Neuron (in vitro differentiated cells): ENCODE results near the gene CALB2.

Experiments used
- H2AFZ ChIP-seq: one replicate; pipeline ENCODE4 v1.6.1; 2013; ENCODE audit warnings: low read depth, mild to moderate bottlenecking, inconsistent platforms, low read length, moderate library complexity
- H3K27me3 ChIP-seq: one replicate; pipeline ENCODE4 v1.6.1; 2013; ENCODE audit warnings: low read length; ENCODE audit not compliant: insufficient read depth
- H3K36me3 ChIP-seq: one replicate; pipeline ENCODE4 v1.6.1; 2013; ENCODE audit warnings: low read length; ENCODE audit not compliant: insufficient read depth
- H3K4me1 ChIP-seq: one replicate; pipeline ENCODE4 v1.6.1; 2013; ENCODE audit warnings: low read length; ENCODE audit not compliant: insufficient read depth
- H3K4me3 ChIP-seq: 2 replicates; pipeline ENCODE4 v1.5.1; 2013; ENCODE audit warnings: mild to moderate bottlenecking, low read length, moderate library complexity
- H3K9me3 ChIP-seq: one replicate; pipeline ENCODE4 v1.6.1; 2013; ENCODE audit warnings: low read length

Gene CALB2

GRCh38 chr16:71357681-71358080 lies 842 bp upstream of the CALB2 start:
- no peak overlapping the region for H2AFZ ChIP-seq
- H3K27me3 ChIP-seq: peaks cover 22% of the 10 kb centered on the region
- H3K9me3 ChIP-seq: no peaks in the 10 kb centered on the region
- H3K4me3 ChIP-seq: no peak overlapping the region
- H3K4me1 ChIP-seq: peaks cover 3% of the 10 kb centered on the region
- H3K36me3 ChIP-seq: no peaks in the 10 kb centered on the region

GRCh38 chr16:71359431-71359830 lies 908 bp downstream of the CALB2 start:
- Histone ChIP-seq H3K36me3 (no peaks in the 10 kb centered on the region), H3K9me3 (no peaks in the 10 kb centered on the region), H3K27me3 (peaks cover 26% of the 10 kb centered on the region), H2AFZ (no peak overlapping the region), H3K4me3 (no peak overlapping the region), H3K4me1 (peaks cover 3% of the 10 kb centered on the region)

GRCh38 chr16:71360378-71360777 lies 1.9 kb downstream of the CALB2 start:
- Histone ChIP-seq H3K27me3 (peaks cover 29% of the 10 kb centered on the region), H3K9me3 (no peaks in the 10 kb centered on the region), H3K4me3 (no peak overlapping the region)

GRCh38 chr16:71364133-71364681 lies 5.7 kb downstream of the CALB2 start:
- Histone ChIP-seq H2AFZ (no peak overlapping the region), H3K9me3 (no peaks in the 10 kb centered on the region), H3K36me3 (no peaks in the 10 kb centered on the region), H3K27me3 (peaks cover 23% of the 10 kb centered on the region), H3K4me3 (no peak overlapping the region), H3K4me1 (no peaks in the 10 kb centered on the region)

More at GRCh38 chr16:71360378-71360777, 1.9 kb downstream of the CALB2 start:
- H3K4me1 ChIP-seq: peaks cover 3% of the 10 kb centered on the region
- H3K36me3 ChIP-seq: no peaks in the 10 kb centered on the region
- no peak overlapping the region for H2AFZ ChIP-seq

- H3K4me1 ChIP-seq: no peaks in the 10 kb centered on the region
- H2AFZ ChIP-seq: no peak overlapping the region
- H3K36me3 ChIP-seq: no peaks in the 10 kb centered on the region
- peaks cover 22% of the 10 kb centered on the region for H3K27me3 ChIP-seq
- H3K4me3 ChIP-seq: no peak overlapping the region
- H3K9me3 ChIP-seq: no peaks in the 10 kb centered on the region
These were observed 6.5 kb downstream of the CALB2 start for GRCh38 chr16:71365021-71365420.

- Histone ChIP-seq H3K36me3 (no peaks in the 10 kb centered on the region), H2AFZ (no peak overlapping the region), H3K27me3 (peaks cover 19% of the 10 kb centered on the region), H3K4me3 (no peak overlapping the region), H3K9me3 (no peaks in the 10 kb centered on the region), H3K4me1 (no peaks in the 10 kb centered on the region)
These were observed 8.9 kb downstream of the CALB2 start for GRCh38 chr16:71367241-71367976.

GRCh38 chr16:71368958-71369357 lies 10.4 kb downstream of the CALB2 start:
- Histone ChIP-seq H3K27me3 (peaks cover 30% of the 10 kb centered on the region), H3K36me3 (no peaks in the 10 kb centered on the region), H3K9me3 (no peaks in the 10 kb centered on the region), H2AFZ (no peak overlapping the region), H3K4me3 (no peak overlapping the region), H3K4me1 (no peaks in the 10 kb centered on the region)

- no peaks in the 10 kb centered on the region for H3K36me3 ChIP-seq
- no peaks in the 10 kb centered on the region for H3K9me3 ChIP-seq
- peaks cover 25% of the 10 kb centered on the region for H3K27me3 ChIP-seq
- H3K4me3 ChIP-seq: no peak overlapping the region
- H3K4me1 ChIP-seq: no peaks in the 10 kb centered on the region
- no peak overlapping the region for H2AFZ ChIP-seq
These were observed 11.0 kb downstream of the CALB2 start for GRCh38 chr16:71369494-71369893.

- Histone ChIP-seq H3K9me3 (no peaks in the 10 kb centered on the region), H3K4me3 (no peak overlapping the region), H3K36me3 (no peaks in the 10 kb centered on the region), H3K27me3 (peaks cover 17% of the 10 kb centered on the region), H3K4me1 (no peaks in the 10 kb centered on the region), H2AFZ (no peak overlapping the region)
These were observed 12.7 kb downstream of the CALB2 start for GRCh38 chr16:71371237-71371636.

- Histone ChIP-seq H3K36me3 (no peaks in the 10 kb centered on the region), H3K4me1 (no peaks in the 10 kb centered on the region), H2AFZ (no peak overlapping the region), H3K9me3 (no peaks in the 10 kb centered on the region), H3K4me3 (no peak overlapping the region), H3K27me3 (peaks cover 17% of the 10 kb centered on the region)
These were observed 14.6 kb downstream of the CALB2 start for GRCh38 chr16:71373073-71373472.

- Histone ChIP-seq H3K36me3 (no peaks in the 10 kb centered on the region), H3K27me3 (peaks cover 12% of the 10 kb centered on the region), H2AFZ (no peak overlapping the region), H3K4me3 (no peak overlapping the region), H3K4me1 (no peaks in the 10 kb centered on the region), H3K9me3 (no peaks in the 10 kb centered on the region)
These were observed 18.1 kb downstream of the CALB2 start for GRCh38 chr16:71376465-71377157.

GRCh38 chr16:71379711-71380110 lies 21.2 kb downstream of the CALB2 start:
- H3K27me3 ChIP-seq: no peaks in the 10 kb centered on the region
- H3K4me3 ChIP-seq: no peak overlapping the region
- no peak overlapping the region for H2AFZ ChIP-seq
- H3K9me3 ChIP-seq: no peaks in the 10 kb centered on the region
- no peaks in the 10 kb centered on the region for H3K36me3 ChIP-seq
- H3K4me1 ChIP-seq: peaks cover 12% of the 10 kb centered on the region

- Histone ChIP-seq H3K27me3 (no peaks in the 10 kb centered on the region), H2AFZ (no peak overlapping the region), H3K4me3 (no peak overlapping the region), H3K4me1 (peaks cover 12% of the 10 kb centered on the region), H3K9me3 (no peaks in the 10 kb centered on the region), H3K36me3 (no peaks in the 10 kb centered on the region)
These were observed 22.3 kb downstream of the CALB2 start for GRCh38 chr16:71380831-71381230.
